Ascending aorta (tissue), 2 donors: ENCODE measurements around the gene ITIH3. TPM values are rescaled to one million over a fixed set of nuclear protein-coding genes. Genes with fewer than 3 reads are reported as not detected.
A peak's percentile ranks its signal among the peaks of the same experiment; 100 is the strongest.

Experiments
- DNase-seq, 2 donors: peaks; one replicate each; pipeline ENCODE4 v3.0.0-alpha.2; 2019; ENCODE audit warnings: low spot score in 2 of 2
- H3K27ac ChIP-seq, 2 donors: fragments of 200-600 bp; sonication (generic); one replicate each; pipeline ENCODE4 v1.5.1; 2016 to 2017; ENCODE audit warnings: mild to moderate bottlenecking in 1 of 2
- H3K27me3 ChIP-seq: fragments of 200-600 bp; sonication (generic); one replicate; pipeline ENCODE4 v1.5.1; 2017
- H3K36me3 ChIP-seq, 2 donors: fragments of 200-600 bp; sonication (generic); one replicate each; pipeline ENCODE4 v1.5.1; 2016
- H3K4me1 ChIP-seq, 2 donors: fragments of 200-600 bp; sonication (generic); one replicate each; pipeline ENCODE4 v1.5.1; 2016 to 2017; ENCODE audit warnings: mild to moderate bottlenecking in 1 of 2
- H3K4me3 ChIP-seq, 2 donors: fragments of 200-600 bp; sonication (generic); one replicate each; pipeline ENCODE4 v1.5.1; 2016 to 2017; ENCODE audit warnings: mild to moderate bottlenecking in 1 of 2
- H3K9me3 ChIP-seq, 2 donors: fragments of 200-600 bp; sonication (generic); one replicate each; pipeline ENCODE4 v1.5.1; 2016
- intact Hi-C: fragments of 100-400 bp; cut with DNase I; formaldehyde crosslinking; loops from one replicate; pipeline ENCODE4 v1.15.1; 2023
- total RNA-seq: library from RNA; depleted of rRNA; stranded (reverse); fragments of >200 nt; gene quantifications from one replicate; pipeline ENCODE4 v1.1.0, GENCODE V29; 2016
- TF ChIP-seq, protein P1 (sequence below), 3 experiments: fragments of 200-600 bp in 2 of 3; fragments of 450-650 bp in 1 of 3; sonication (generic) in 2 of 3; IDR thresholded peaks; one replicate each; pipeline ENCODE4 v1.5.1; 2016 to 2019; ENCODE audit warnings: antibody characterized with exemption in 3 of 3, mild to moderate bottlenecking in 1 of 3, moderate library complexity in 1 of 3

ITIH3 gene
- total RNA-seq, 1 donor from 2014 or later: 38.3 TPM

DNA sequence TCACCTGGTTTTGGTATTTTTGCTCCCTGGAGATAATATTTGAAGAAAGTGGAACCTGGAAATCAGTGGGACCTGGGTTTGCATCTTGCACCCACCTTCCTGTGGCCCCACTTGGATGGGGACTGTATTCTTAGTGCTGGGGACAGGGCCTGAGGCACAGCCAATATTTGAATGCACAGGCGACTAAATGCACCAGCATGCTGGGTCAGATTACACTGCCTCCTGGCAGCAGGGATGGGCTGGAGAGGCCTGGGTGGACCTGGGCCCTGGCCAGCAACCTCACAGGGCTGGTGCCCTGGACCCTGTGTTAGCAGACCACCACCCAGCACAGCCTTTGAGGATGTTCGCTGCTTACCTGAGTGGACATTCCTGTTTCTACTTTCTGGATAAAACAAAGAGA lies 25.3 kb downstream of the ITIH3 start:
- intact Hi-C loops: no loop called here
- Histone ChIP-seq H3K4me1 (no peaks in the 10 kb centered on the region), H3K36me3 (peaks cover 15 to 36% of the 10 kb centered on the region in 2 donors), H3K9me3 (no peaks in the 10 kb centered on the region), H3K27me3 (no peaks in the 10 kb centered on the region), H3K4me3 (no peak overlapping the region), H3K27ac (no peak overlapping the region)
- TF ChIP-seq, protein P1, sequence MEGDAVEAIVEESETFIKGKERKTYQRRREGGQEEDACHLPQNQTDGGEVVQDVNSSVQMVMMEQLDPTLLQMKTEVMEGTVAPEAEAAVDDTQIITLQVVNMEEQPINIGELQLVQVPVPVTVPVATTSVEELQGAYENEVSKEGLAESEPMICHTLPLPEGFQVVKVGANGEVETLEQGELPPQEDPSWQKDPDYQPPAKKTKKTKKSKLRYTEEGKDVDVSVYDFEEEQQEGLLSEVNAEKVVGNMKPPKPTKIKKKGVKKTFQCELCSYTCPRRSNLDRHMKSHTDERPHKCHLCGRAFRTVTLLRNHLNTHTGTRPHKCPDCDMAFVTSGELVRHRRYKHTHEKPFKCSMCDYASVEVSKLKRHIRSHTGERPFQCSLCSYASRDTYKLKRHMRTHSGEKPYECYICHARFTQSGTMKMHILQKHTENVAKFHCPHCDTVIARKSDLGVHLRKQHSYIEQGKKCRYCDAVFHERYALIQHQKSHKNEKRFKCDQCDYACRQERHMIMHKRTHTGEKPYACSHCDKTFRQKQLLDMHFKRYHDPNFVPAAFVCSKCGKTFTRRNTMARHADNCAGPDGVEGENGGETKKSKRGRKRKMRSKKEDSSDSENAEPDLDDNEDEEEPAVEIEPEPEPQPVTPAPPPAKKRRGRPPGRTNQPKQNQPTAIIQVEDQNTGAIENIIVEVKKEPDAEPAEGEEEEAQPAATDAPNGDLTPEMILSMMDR (IDR thresholded peaks at IDR 0.05): no peak
- DNase-seq: no peak

DNA sequence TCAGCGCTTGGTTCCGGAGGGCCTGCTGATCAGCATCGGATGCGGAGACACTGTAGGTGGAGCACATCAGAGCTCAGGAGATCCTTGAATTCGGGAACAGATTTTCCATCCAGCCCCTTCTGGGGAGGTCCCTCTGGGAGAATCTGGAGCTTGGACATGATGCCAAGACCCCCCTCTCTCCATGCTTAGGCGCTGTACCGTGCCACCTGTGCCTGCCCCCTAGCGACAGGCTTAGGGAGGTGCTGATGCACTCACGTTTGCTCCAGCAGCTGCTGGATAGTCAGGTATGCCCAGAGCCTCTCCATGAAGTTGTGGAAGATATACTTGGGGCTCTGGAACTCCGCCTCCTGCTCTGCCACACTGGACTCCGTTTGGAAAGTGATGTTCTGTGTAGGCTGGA lies 26.1 kb downstream of the ITIH3 start:
- peaks cover 15 to 37% of the 10 kb centered on the region in 2 donors for H3K36me3 ChIP-seq
- no peak for DNase-seq
- TF ChIP-seq, protein P1 (IDR thresholded peaks at IDR 0.05): peak in 2 of 3 experiments; percentile 31 to 44
- H3K4me1 ChIP-seq: no peaks in the 10 kb centered on the region
- H3K27me3 ChIP-seq: no peaks in the 10 kb centered on the region
- intact Hi-C loops: no loop called here
- no peak overlapping the region for H3K27ac ChIP-seq
- no peaks in the 10 kb centered on the region for H3K9me3 ChIP-seq
- no peak overlapping the region for H3K4me3 ChIP-seq

DNA sequence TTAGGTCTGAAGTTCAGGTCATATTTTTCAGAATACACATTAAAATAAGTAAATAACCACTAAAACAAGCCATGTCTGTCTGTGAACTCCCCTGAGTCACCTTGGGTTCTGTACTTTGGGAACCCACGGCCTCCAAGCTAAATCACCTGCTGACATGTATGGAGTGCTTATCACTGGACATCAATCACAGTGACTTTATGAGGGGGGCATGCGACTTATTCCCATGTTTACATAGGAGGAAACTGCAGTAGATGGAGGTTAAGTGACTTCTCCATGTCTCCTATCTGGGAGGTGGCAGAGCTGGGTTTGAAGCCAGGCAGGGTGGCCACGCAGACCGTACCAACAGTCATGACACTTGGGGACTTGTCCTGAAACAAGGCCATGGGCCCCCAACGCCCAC lies 27.8 kb downstream of the ITIH3 start:
- no peak for DNase-seq
- intact Hi-C loops: no loop called here
- no peak overlapping the region for H3K27ac ChIP-seq
- TF ChIP-seq, protein P1 (IDR thresholded peaks at IDR 0.05): no peak
- no peaks in the 10 kb centered on the region for H3K4me1 ChIP-seq
- no peaks in the 10 kb centered on the region for H3K9me3 ChIP-seq
- H3K4me3 ChIP-seq: no peak overlapping the region
- H3K36me3 ChIP-seq: peaks cover 15 to 42% of the 10 kb centered on the region in 2 donors
- H3K27me3 ChIP-seq: no peaks in the 10 kb centered on the region

DNA sequence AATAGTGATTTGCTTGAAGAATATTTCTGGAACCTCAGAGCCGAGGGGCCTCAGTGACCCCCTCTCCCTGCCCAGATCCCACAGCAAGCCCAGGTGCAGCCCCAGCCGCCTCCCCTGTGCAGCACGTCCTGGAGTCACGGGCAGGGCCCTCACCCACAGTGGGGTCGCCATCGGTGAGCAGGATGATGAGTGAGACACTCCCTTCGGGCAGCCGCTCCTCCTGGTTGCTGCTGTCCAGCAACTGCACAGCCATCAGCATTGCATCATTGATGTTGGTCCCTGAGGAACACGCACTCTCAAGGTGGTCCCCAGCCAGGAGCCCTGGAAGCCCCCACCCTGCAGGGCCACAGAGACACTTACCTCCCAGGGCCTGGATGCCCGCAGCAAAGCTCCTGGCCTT lies 29.4 kb downstream of the ITIH3 start:
- Histone ChIP-seq H3K27ac (no peak overlapping the region), H3K4me1 (no peaks in the 10 kb centered on the region), H3K9me3 (no peaks in the 10 kb centered on the region), H3K27me3 (no peaks in the 10 kb centered on the region), H3K4me3 (no peak overlapping the region), H3K36me3 (peaks cover 15 to 42% of the 10 kb centered on the region in 2 donors)
- DNase-seq: no peak
- intact Hi-C loops: no loop called here
- TF ChIP-seq, protein P1 (IDR thresholded peaks at IDR 0.05): no peak

DNA sequence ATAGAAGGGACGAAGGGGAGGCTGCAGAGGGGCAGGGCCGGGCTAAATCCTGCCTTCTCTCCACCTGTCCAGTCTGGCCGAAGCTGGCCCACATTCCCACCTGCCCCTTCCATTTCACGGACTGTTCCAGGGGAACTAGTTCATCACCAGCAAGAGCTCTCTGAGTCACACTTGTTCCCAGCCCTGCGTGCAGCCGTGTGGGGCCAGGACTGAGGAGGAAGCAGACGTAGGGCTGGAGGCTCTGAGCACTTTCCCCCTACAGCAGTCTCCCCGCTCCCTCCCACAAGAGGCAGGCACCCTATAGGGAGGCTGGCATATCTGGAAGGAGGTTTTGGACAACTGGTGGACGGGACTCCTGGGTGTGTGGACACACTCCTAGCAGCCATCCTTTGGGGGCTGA lies 32.8 kb downstream of the ITIH3 start:
- no peaks in the 10 kb centered on the region for H3K9me3 ChIP-seq
- peaks cover 15 to 27% of the 10 kb centered on the region in 2 donors for H3K36me3 ChIP-seq
- H3K27me3 ChIP-seq: no peaks in the 10 kb centered on the region
- peaks cover 21 to 23% of the 10 kb centered on the region in 2 donors for H3K4me1 ChIP-seq
- TF ChIP-seq, protein P1 (IDR thresholded peaks at IDR 0.05): no peak
- intact Hi-C loops: no loop called here
- no peak overlapping the region for H3K4me3 ChIP-seq
- H3K27ac ChIP-seq: no peak overlapping the region
- DNase-seq: no peak

DNA sequence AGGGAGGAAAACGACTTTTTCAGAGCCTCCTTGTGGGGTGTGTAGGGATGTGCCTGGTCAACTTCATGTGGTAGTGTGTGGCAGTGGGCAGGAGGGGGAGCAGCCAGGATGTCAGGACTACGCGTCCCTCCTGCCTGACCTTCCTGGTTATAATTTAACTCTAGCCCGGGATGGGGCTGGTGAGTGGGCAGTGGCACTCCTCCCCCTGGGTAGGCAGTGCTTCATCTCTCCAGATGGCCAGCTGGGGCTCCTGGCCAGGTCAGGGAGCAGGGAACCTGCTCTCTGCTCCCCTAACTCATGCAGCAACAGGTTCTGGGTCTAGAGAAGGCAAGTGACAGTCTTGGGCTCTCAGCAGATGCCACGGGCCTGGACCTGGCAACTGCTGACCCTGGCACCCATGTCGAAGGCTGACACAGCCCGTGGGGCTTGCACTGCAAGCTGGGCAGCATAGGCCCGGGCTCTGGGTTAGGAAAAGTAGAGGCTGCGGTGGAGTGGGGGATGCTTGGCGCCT lies 33.3 kb downstream of the ITIH3 start:
- TF ChIP-seq, protein P1 (IDR thresholded peaks at IDR 0.05): no peak
- intact Hi-C loops: no loop called here

More for the DNA sequence above, 33.3 kb downstream of the ITIH3 start:
- no peak for DNase-seq
- Histone ChIP-seq H3K4me3 (no peak overlapping the region), H3K36me3 (peaks cover 12 to 25% of the 10 kb centered on the region in 2 donors), H3K27me3 (no peaks in the 10 kb centered on the region), H3K27ac (no peak overlapping the region), H3K9me3 (no peaks in the 10 kb centered on the region), H3K4me1 (peaks cover 26 to 28% of the 10 kb centered on the region in 2 donors)
